Amniotic epithelial cell (primary cell): ENCODE data around the gene CTU1.
"Not testable (repeated sequence)": the region's sequence is repeated elsewhere in the genome, so short reads cannot be mapped to it uniquely, and the experiment has no call there.

Source experiments
- DNase-seq: peaks from one replicate; pipeline ENCODE4 v3.0.0-alpha.2; 2010; ENCODE audit warnings: low read depth

The CTU1 gene

DNA sequence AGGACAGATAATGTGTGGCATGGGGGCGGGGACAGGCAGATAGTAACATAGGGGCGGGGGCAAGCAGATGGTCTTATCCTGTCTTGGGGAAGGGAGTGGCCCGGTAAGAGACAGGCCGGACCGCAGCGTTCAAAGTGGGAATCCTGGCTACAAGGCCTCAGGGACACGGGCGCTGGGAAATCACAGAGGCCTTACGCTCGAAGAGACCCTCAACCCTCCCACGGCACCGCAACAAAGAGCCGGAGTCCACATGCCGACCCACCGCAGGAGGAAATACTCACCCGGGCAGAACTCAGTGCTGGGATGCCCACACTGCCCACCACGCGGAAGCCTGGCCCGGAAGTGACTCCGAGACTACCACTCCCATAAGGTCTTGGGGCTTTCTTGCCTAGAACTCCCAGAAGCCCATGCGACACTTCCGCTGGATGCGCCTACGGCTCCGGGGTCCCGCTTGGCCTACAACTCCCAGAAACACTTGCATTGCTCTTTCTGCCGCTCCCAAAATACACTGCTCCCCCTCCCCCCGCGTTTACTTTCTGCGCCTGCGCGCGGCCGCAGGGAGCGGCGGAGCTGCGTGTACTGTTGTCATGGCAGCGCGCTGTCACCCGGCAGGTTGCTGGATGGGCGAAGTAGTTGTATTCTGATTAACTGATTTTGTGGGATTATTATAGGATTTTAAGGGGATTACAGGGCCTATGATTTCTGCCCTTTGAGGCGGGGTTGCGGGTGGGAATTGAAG is at the start of gene CTU1:
CTU1 (minus strand) TSS at position 344 of the 739 bp plus-strand sequence. CDS start 3,840 bp downstream, outside the sequence.
- DNase-seq = peak; percentile 100

- DNase-seq = no peak
Observed at GRCh38 chr19:51157265-51157664, 49.1 kb upstream of the CTU1 start.

DNA sequence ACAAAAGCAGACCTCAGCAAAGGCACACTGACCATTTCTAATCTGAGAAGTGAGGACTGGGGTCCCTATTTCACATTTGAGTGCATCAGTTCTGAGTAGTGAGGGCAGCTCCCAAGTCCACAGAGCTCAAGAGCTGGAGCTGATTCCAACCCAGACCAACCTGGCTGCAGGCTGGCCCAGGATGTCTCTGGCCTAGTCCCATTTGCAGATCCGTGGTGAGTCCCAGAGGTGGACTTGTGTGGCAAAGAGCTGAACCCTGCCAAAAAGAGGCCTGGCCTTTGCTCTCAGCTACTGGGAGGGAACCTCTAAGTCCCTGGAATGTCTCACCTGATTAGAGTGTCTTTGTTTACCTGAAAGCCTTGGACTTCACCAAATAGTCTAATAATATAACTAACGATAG is 48.5 kb upstream of the CTU1 start:
- DNase-seq = no peak

DNA sequence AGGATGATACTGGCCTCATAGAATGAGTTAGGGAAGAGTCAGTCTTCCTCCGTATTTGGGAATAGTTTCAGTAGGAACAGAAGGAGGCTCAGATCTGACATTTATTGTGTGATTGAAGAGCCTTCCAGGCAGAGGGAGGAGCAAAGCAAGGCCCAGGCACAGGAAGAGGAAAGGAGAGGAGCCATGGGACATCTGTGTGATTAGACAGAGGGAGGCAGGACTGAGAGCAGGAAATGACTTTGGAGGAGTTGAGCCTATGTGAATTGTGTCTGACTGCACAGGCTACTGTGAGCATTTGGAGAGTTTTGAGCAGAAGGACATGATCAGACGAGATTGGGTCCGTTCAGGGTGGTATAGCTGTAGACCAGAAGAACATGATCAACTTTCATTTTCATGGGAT is 42.4 kb upstream of the CTU1 start:
- no peak for DNase-seq

DNA sequence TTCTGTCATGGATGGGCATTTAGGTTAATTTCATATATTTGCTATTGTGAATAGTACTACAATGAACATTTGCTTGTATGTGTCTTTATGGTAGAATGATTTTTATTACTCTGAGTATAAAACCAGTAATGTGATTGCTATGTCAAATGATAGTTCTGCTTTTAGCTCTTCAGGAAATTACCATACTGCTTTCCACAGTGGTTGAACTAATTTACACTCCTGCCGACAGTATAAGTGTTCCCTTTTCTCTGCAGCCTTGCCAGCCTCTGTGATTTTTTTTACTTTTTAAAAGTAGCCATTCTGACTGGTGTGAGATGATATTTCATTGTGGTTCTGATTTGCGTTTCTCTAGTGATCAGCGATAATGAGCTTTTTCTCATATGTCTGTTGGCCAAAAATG is 40.4 kb upstream of the CTU1 start:
- no peak for DNase-seq

- no peak for DNase-seq
Observed at GRCh38 chr19:51147663-51148062, 39.5 kb upstream of the CTU1 start.

GRCh38 chr19:51146751-51147150 is 38.5 kb upstream of the CTU1 start:
- no peak for DNase-seq

DNA sequence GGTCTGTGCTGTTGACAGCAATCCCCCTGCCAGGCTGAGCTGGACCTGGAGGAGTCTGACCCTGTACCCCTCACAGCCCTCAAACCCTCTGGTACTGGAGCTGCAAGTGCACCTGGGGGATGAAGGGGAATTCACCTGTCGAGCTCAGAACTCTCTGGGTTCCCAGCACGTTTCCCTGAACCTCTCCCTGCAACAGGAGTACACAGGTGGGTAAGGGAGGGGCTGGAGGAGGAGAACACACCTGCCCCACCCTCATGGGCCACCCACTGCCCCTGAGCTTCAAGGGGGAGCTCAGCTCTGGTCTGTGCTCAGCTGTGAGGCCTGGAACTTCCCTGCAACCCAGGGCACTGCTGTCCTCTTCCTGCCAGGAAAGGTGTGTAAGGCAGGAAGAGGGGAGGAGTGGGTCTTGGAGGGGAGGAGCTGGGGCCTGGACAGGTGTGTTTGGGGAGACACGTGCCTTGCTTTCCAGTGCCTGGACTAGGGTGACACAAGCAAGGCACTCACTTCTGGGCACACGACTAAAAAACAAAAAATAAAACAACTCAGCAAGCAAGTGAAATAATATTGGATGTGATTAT is 37.8 kb upstream of the CTU1 start:
- DNase-seq = no peak

GRCh38 chr19:51144482-51145045 is 36.4 kb upstream of the CTU1 start:
- DNase-seq = no peak

- DNase-seq = no peak
Observed at GRCh38 chr19:51143486-51143885, 35.3 kb upstream of the CTU1 start.

DNA sequence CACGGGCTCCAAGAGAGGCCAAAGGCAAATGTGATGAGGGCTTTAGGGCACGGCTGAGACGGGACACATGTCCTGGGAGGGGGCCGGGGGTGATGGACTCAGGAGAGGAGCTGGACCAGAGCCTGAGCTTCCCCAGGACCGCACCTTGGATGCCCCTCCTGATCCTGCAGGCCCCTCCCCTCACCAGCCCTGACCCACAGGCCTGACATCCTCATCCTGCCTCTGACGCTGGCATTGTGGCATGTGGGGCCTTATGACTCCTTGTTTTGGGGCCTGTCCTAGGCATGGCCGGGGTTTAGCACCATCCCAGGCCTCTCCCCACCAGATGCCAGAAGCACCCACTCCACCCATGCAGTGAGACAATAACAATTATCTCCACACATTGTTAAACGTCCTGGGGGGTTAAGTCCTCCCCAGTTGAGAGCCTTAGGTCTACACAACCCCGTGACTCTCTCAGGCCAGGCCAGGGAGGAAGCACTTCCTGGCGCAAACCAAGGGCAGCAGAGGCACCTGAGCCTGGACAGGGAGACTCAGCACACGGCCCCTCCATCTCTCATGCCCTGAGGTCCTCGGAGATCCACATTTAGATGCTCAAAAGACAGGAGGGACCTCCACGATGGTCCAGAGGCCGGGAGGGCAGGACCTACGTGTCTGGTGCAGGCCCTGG is 34.7 kb upstream of the CTU1 start:
- DNase-seq = not testable (repeated sequence)

GRCh38 chr19:51142119-51142518 is 33.9 kb upstream of the CTU1 start, which contains the start of gene SIGLEC7:
Gene SIGLEC7, plus strand, starts transcription at chr19:51142301. Its CDS starts 69 bp downstream, at chr19:51142370.
- no peak for DNase-seq

GRCh38 chr19:51141181-51141580 is 33.0 kb upstream of the CTU1 start:
- DNase-seq = no peak

- peak; percentile 45 for DNase-seq
Observed at GRCh38 chr19:51140441-51140840, 32.2 kb upstream of the CTU1 start.

- no peak for DNase-seq
Observed at GRCh38 chr19:51139299-51140014, 31.2 kb upstream of the CTU1 start.

GRCh38 chr19:51138549-51138979 is 30.4 kb upstream of the CTU1 start:
- DNase-seq = no peak

DNA sequence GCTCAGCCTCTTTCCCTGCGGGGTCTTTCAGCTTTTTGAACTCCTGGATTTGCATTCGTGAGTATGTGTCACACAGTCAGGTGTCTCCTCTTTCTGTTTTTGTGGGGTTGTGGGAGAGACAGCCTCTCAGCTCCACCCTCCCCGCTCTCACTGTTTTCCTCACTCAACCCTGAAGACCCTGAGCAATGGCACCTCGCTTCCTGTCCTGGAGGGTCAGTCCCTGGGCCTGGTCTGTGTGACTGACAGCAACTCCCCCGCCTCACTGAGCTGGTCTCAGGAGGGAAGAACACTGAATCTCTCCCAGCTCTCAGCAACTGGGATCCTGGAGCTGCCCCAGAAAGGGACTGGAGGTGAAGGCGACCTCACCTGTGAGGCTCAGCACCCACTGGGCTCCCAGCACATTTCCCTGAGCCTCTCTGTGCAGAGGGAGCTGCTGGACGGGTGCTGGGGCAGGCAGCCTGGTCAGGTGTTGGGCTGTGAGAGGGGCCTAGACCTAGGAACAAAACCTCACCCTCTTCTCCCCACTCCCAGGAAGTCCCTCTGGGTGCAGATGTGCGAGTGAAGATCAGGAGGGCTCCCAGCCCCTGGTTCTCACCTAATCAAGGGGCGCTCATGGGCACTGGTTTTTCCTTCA is 29.7 kb upstream of the CTU1 start:
- DNase-seq = no peak

GRCh38 chr19:51136851-51137551 is 28.8 kb upstream of the CTU1 start:
- DNase-seq = no peak

DNA sequence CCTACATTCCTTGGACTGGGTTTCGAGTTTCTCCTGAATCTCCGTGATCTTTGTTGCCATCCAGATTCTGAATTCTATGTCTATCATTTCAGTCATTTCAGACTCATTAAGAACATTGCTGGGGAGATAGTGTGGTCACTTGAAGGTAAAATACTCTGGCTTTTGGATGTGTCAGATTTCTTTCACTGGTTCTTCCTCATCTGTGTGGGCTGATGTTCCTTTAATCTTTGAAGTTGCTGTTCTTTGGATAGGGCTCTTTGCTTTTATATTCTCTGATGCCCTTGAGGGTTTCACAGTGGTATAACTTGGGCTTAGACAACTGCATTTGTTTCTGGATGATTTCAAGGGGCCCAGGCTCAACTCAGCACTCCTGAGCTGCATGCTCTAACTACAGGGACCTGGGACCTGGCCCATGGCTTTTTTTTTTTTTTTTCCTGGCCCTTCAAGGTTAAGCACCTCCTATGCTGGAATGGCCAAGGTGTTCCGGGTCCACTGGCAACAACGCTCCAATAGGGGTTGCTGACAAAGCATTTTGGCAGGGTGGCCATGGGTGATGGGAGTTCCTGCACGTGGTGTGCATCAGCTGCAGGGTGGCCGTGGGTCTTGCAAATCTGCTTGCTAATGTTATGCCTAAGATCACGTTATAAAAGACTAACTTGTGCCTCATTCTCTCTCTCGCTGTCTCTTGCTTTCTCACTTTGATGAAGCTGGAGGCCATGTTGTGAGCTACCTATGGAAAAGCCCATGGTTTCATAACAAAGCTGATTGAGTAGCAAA is 28.0 kb upstream of the CTU1 start:
- DNase-seq = no peak

DNA sequence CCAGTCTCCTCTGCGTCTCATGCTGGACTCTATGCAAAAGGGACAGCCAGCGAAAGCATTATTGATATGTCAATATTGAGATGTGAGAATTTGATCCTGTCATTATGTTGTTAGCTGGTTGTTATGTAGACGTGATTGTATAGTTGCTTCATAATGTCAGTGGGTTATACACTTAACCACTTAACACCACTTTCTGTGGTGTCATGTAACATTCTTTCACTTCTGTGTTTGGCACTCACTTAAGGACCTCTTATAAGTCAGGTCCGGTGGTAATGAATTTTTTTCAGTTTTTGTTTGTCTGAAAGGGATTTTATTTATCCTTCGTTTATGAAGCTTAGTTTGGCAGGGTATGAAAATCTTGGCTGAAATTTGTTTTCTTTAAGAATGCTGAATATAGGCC is 26.8 kb upstream of the CTU1 start:
- no peak for DNase-seq
